GM18507 (cell line): ENCODE results near the gene PHF21A.
"Not testable (repeated sequence)": the region's sequence is repeated elsewhere in the genome, so short reads cannot be mapped to it uniquely, and the experiment has no call there.

Experiments
- DNase-seq: peaks from one replicate; pipeline ENCODE4 v3.0.0; 2011; ENCODE audit warnings: low read depth; ENCODE audit not compliant: insufficient read length; ENCODE audit errors: extremely low spot score
- FAIRE-seq: peaks from 2 replicates; lab custom pipeline; 2011; peaks lifted over from hg19 to GRCh38; lab: Jason Lieb, UNC

PHF21A gene

DNA sequence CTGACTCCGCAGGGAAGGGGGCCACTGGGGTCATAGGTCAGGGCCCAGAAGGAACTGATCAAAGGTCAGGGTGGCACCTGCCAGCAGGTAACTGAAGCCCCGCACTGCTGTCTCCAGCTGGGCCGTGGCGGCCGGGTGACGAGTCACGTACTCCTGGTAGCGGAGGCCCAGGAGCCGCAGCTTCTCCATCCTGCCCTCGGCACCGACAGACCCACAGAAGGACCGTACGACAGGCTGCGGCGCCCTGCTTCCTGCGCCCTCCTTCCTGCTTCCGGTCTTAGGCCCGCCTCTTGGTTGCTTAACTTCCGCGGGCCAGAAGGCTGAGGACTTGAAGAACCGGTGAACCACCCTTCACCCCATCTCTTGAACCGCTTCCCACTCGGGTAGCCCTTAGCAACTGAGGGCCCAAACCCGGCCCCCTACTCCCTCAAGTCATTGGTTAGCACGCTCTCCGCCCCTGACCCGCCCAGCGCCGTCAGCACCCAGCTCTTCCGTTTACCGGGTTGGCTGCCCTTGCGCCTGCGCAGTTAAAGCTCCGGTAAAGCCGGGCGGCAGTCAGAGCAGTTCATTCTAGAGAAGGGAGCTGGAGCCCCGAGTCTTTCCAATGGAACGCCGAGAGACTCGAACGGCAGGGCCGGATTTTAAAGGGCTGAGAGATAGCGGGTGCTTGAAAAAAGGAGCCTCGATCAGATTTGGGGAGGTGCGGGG lies 203.5 kb downstream of the PHF21A start, which contains the start of gene PEX16:
PEX16 (minus strand) TSS at position 255 of the 708 bp plus-strand sequence; CDS start at position 189, 66 bp downstream.
- DNase-seq (peak; percentile 99), FAIRE-seq (peak; percentile 94)

DNA sequence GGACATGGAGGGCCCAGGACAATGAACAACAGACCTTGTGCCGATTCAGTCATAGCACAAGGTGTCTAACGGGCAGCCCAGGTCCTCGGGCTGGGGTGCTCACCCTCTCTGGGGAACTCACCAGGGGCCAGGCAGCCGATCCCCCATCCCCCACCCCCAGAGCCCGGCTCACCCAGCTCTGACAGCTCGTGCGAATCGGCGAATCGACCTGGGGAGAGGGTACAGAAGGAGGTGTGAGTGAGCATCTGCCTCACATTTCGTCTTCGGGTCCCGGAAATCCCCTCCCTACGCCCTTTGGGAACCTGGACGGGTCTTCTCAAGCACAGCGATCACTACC lies 204.0 kb downstream of the PHF21A start:
- FAIRE-seq = no peak

DNA sequence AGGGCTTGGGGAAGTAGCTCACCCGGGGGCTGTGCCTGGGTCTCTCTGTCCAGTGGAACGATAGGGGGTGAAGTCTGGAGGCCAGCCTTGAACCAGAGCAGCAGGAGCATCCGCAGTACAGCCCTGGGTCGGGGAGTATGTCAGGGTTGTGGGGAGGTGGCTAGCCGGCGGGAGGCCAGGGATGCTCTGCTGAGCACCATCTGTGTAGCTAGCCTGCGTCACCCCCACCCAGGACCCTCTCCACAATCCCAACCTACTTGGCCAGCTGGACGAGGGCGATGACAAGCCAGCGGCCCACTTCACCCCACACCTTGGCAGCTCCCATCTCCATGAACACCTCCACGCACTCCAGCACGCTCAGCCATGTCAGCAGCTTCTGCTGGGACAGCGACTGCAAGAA lies 205.8 kb downstream of the PHF21A start:
- FAIRE-seq (no peak), DNase-seq (no peak)

More for the DNA sequence above, 204.0 kb downstream of the PHF21A start:
- DNase-seq = no peak

DNA sequence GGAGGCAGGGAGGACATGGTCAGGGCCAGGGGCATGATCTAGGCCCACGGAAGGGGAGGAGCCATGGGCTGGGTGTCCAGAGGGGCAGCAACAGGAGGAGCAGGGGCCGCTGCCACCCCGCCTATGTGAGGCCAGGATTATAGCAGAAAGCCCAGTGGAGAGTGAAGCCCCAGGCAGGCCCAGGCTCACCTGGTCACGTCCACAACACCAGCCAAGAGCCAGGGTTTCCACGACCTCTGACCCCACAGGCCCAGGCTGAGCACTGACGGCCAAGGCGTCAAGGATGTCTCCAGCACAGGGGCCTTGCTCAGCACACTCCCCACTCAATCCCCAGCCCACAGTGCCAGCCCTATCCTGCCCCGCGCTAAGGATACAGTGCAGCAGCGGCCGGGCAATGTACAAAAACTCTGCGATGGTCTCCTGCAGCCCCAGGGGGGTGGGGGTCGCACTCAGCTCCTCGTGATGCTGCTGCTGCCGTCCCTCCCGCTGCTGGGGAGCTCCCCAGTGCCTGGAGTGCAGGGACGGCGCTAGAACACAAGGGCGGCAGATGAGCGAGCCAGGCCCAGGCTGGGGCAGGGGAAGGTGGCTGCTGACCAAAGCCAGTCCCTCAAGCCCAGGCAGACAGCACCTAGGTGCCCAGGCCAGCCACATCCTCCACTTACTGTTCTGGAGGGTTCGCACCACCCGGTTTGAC lies 207.2 kb downstream of the PHF21A start:
- no peak for FAIRE-seq
- no peak for DNase-seq

DNA sequence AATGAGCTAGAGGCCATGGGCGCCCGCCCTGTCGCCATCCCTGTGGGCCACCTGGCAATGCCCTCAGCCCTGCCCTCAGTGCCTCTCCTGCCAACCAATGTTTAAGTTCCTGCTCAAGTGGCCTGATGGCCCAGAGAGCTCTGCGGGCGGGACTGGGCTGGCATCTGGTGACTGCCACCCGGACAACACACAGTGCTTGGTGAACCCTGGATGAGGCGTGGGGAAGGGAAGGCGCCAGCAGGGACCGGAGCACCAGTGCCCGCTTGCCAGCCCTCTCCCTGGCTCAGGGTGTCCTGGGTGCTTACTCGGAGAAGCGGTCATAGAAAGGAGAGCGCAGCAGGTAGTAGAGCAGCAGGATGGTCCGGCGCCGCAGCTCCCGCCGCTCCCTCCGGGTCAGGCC lies 207.7 kb downstream of the PHF21A start:
- no peak for DNase-seq

DNA sequence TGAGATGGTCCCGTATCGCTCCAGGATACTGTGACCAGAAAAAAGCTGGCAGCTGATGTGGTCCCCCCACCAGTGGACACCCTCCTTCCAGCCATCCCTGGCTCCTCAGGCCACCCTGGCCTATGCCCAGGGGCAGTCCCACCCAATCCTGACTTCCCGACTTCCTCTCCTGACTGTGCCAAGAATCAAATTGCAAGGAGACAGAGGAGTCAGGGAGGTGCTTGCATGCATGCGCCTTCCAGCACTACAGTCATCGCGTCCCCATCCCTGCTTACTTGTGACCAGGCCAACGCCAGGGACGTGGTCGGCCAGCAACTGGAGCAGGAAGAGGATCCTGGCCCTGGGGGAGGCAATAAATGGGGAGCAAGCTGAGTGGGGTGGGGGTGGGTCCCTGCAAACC lies 210.6 kb downstream of the PHF21A start:
- no peak for DNase-seq
- FAIRE-seq = no peak

More for the DNA sequence above, 207.7 kb downstream of the PHF21A start:
- FAIRE-seq = no peak

DNA sequence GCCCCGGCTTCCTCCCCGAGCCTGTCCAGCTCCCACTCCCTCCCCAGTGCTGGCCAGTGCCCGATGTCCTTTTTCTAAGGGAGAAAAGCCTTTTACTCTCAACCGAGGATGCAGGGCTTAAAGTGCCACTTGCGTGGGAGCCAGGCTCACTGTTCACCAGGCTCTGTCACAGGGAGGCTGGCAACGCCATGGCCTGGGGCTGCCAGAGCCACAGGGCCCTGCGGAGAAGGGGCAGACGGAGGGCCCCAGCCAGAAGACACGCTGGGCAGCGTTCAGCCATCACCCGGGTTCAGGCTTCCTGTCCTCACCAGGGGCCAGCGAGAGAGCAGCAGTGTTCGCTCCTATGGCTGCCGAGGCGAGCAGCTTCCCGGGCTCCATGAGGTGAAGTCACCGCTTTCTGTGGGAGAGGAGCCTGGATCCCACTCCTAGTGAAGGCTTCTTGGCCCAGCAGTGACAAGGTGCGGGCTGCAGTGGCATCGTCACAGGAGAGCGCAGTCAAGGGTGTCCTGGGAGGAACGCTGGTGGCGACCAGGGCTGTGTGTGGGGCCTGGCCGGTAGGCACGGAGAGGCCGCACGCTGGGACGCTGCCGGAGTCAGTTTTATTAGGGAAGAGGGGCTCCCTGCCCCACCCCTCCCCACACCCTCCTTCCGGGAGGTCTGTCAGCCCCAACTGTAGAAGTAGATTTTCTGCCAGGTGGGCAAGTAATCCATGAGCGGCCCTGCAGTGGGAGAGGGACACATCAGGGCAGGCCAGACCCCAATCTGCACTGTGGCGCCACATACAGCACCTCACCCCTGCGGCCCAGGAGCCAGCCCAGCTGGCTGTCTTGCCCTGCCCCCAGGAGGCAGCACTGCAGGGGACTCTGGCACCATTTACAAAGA lies 211.4 kb downstream of the PHF21A start:
- FAIRE-seq (no peak), DNase-seq (no peak)

DNA sequence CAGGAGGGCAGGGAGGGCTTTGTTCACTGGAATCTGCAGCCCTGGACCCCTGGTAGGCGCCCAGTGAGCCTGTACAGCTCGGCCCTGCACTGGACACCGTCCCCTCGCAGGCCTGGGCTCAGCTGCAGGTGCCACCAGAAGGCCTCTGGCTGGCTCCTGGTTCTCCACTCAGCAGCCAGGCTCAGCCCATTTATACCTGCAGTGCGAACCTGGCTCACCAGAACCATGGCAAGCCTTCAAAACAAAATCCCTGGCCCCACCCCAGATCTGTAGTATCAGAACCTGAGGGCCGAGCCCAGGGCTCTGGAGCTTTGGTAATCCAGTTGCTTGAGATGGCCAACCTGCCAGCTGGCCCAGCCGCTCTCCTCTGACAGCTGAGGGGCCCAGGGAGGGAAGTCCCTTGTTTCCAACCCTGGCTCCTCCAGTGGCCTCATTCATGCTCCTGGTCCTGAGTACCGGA lies 213.3 kb downstream of the PHF21A start:
- DNase-seq = no peak
- FAIRE-seq = no peak

DNA sequence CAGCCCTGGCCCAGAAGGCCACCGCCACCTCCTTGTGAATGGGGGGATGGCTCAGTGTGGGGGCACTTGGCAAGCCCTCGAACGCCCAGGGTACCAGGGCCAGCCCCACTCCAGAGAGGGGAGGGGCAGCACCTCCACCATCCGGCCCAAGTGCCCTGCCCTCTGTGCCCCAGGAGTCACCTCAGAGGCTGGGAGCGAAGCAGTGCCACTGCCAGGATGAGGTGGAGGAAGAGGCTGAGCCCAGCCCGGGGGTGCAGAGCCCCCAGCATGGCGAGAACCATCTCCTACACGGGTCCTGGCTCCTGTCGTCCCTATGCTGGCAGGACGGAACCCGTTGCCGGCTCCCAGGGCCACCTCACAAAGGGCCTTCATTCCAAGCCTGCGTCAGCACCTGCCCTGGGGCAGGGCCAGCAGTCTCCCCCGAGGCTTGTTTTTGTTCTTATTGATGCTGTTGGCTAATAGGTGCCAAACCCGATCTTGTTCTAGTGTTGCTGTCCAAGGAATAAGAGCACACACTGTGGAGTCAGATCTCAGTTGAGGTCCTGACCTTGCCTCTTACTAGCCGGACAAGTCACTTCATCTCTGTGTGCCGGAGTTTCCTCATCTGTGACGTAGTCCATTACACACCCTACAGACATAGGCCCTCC lies 214.2 kb downstream of the PHF21A start, which contains the start of gene FREY1:
FREY1 (minus strand) TSS at position 307 of the 647 bp plus-strand sequence; CDS start at position 281, 26 bp downstream.
- no peak for FAIRE-seq
- no peak for DNase-seq

DNA sequence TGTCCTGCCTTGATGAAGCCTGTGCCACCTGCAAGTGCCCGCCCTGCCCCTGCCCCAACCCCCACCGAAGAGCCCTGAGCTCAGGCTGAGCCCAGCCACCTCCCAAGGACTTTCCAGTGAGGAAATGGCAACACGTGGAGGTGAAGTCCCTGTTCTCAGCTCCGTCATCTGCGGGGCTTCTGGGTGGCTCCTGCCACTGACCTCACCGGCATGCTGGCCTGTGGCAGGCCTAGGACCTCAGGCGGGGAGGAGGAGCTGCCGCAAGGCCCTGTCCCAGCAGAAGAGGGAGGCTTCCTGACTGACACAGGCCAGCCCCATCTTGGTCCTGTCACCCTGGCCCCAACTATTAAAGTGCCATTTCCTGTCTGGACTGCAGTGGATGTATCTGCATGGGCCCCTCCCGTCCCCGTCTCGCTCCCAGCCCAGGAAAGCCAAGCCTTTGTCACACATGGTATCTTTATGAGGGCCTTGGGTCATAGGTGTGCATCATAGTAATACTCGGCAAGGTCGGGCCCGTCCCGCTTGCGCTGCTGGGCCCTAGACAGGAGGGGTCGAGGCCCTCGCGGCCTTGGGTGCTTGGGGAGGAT lies 215.1 kb downstream of the PHF21A start:
- DNase-seq (no peak), FAIRE-seq (no peak)

DNA sequence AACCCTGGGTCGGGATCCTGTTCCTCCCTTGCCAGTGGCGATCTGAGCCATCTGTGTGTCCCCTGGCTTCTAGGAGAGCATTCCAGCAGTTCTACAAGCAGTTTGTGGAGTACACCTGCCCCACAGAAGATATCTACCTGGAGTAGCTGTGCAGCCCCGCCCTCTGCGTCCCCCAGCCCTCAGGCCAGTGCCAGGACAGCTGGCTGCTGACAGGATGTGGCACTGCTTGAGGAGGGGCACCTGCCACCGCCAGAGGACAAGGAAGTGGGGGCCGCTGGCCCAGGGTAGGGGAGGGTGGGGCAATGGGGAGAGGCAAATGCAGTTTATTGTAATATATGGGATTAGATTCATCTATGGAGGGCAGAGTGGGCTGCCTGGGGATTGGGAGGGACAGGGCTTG lies 215.7 kb downstream of the PHF21A start:
- FAIRE-seq = not testable (repeated sequence)

DNA sequence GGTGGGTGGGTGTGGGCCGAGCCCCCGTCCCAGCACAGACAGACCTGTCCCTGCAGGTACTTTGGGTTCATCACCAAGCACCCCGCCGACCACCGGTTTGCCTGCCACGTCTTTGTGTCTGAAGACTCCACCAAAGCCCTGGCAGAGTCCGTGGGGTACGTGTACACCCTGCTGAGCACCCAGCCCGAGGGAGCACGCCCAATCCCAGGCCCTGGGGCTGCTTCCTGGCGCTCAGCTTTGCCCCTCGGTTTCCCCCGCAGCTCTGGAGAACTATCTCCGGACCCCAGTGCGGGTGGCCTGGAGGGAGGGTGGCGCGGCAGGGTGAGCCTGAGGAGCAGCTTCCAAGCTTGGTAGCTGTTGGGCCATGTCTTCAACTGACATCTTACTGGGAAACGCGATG lies 216.2 kb downstream of the PHF21A start:
- FAIRE-seq (no peak), DNase-seq (no peak)

More for the DNA sequence above, 215.7 kb downstream of the PHF21A start:
- not testable (repeated sequence) for DNase-seq

DNA sequence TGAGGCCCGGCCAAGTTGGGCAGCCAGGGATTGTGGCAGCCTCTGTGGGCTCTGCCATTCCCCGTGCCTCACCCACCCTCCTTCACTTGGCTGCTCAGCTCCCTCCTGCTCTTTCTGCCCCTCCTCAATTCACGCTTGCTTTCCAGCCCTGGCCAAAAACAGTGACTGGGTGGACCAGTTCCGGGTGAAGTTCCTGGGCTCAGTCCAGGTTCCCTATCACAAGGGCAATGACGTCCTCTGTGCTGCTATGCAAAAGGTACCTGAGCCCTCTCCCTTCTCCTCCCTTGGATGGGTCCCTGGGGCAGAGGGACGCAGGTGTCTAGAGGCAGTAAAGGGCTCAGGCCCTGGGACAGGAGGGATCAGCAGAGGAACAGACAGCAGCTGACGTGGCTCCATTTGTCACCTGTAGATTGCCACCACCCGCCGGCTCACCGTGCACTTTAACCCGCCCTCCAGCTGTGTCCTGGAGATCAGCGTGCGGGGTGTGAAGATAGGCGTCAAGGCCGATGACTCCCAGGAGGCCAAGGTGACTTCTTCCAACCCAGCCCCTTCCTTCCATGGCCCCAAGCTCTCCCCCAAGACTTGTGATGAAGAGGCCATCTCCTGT lies 216.8 kb downstream of the PHF21A start:
- FAIRE-seq (no peak), DNase-seq (no peak)

DNA sequence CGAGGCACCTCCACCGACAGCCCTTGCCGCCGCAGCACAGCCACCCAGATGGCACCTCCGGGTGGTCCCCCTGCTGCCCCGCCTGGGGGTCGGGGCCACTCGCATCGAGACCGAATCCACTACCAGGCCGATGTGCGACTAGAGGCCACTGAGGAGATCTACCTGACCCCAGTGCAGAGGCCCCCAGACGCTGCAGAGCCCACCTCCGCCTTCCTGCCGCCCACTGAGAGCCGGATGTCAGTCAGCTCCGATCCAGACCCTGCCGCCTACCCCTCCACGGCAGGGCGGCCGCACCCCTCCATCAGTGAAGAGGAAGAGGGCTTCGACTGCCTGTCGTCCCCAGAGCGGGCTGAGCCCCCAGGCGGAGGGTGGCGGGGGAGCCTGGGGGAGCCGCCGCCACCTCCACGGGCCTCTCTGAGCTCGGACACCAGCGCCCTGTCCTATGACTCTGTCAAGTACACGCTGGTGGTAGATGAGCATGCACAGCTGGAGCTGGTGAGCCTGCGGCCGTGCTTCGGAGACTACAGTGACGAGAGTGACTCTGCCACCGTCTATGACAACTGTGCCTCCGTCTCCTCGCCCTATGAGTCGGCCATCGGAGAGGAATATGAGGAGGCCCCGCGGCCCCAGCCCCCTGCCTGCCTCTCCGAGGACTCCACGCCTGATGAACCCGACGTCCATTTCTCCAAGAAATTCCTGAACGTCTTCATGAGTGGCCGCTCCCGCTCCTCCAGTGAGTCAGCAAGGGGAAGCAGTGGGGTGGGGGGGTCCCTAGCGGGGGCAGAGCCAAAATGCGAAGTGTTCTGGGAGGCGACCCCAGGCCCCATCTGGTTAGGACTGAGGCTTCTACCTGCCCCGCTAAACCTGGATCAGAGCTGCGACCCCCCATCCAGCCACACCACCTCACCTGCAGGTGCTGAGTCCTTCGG lies 218.5 kb downstream of the PHF21A start:
- DNase-seq (no peak), FAIRE-seq (no peak)

DNA sequence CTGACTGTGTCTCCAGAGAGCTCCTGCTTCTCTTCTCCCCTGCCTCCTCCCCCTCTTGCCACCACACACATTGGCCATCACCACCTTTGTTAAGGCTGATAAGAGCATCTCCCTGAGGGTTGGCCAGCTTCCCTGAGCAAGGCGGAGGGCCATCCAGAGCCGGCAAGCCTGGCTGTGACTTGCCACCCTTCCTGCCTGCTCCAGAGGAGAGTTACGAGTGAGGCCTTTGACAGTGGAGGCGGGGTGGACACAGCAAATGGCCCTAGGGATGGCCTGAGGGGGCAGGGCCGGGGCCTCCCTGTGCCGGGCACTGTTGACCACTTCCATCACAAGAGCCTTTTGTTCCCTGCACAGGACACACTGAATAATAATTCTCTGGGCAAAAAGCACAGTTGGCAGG lies 219.6 kb downstream of the PHF21A start:
- no peak for FAIRE-seq

DNA sequence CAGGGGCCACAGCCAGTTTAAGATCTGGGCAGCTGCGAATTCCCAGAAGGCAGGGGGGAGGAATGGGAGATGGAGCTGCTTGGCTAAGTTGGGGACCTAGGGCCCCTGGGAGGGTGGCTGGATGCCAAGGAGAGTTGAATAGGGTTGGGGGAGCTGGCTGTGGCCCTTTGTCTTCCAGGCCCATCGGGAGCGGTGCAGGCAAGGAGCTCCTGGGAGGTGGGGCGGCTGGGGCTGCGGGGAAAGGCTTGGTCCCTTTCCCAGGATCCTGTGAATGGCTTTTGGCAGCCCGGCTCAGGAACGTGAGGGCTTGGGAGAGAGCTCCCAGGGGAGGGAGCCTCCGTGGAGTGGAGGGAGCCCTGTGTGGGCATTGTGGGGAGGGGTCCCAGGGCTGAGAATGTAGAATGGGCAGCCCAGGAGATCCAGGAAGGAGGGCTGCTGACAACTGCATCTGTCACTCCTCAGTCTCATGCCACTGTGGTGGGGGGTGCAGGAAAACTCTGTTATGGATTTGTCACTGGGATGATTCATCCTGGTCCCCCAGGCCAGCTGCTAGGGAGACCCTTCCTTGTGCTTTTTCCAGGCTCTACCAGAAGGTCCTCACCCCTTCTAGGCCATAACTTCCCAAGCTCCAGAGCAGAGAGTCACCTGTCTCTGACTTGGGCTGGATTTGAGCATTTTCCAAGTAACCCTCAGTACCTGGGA lies 220.2 kb downstream of the PHF21A start:
- no peak for DNase-seq
- FAIRE-seq = no peak

More for the DNA sequence above, 219.6 kb downstream of the PHF21A start:
- DNase-seq = no peak

DNA sequence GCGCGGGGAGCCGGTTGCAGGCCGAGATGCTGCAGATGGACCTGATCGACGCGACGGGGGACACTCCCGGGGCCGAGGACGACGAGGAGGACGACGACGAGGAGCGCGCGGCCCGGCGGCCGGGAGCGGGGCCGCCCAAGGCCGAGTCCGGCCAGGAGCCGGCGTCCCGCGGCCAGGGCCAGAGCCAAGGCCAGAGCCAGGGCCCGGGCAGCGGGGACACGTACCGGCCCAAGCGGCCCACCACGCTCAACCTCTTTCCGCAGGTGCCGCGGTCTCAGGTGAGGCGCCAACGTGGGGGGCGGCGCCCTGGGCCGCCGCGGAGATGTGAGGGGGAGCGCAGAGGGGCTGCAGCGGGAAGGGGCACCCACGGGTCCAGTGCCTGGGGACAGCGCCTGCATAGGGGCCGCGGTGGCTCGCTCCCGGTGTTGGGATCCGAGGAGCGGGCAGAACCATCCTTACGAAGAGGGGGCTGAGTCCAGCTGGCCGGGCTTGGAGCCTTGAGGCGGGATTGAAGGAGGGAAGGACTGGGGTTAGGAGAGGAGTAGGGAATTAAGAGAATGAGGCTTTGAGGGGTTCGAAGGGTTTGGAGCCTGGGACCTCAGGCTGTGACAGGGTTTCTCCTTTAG lies 221.0 kb downstream of the PHF21A start:
- DNase-seq, FAIRE-seq: not testable (repeated sequence)
